GM21786 (cell line): ENCODE data around the gene P2RY2.

Source experiments
- ATAC-seq: cut with Tn5 transposase; IDR thresholded peaks from one replicate; pipeline ENCODE4 v1.9.1; 2021; ENCODE audit not compliant: unreplicated experiment

P2RY2 gene

GRCh38 chr11:73218106-73218829 is at the start of gene P2RY2:
Gene P2RY2 (plus strand): TSS chr11:73218281. CDS start chr11:73234160, 15,879 bp downstream.
- no peak for ATAC-seq

GRCh38 chr11:73168925-73169579 is 49.0 kb upstream of the P2RY2 start:
- no peak for ATAC-seq

DNA sequence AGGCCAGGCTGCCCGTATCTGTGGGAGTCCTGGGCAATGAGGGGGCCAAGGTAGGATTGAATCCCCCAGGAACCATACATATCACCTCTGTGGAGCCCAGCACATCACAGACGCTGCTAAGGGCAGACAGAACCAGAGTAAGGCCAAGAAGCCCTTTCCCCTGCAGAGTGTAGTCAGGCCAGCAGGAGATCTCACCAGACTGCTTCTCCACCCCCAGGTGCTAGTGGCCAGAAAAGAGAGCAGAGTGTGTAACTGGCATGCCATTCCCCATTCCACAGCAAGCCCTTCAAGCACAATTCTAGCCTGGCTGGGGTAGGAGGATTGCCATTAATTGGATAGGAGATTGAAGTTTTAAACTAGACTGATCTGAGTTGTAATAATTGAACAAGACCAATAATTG is 47.9 kb upstream of the P2RY2 start:
- ATAC-seq: no peak

- ATAC-seq: no peak
Observed at GRCh38 chr11:73171436-73172161, 46.5 kb upstream of the P2RY2 start.

DNA sequence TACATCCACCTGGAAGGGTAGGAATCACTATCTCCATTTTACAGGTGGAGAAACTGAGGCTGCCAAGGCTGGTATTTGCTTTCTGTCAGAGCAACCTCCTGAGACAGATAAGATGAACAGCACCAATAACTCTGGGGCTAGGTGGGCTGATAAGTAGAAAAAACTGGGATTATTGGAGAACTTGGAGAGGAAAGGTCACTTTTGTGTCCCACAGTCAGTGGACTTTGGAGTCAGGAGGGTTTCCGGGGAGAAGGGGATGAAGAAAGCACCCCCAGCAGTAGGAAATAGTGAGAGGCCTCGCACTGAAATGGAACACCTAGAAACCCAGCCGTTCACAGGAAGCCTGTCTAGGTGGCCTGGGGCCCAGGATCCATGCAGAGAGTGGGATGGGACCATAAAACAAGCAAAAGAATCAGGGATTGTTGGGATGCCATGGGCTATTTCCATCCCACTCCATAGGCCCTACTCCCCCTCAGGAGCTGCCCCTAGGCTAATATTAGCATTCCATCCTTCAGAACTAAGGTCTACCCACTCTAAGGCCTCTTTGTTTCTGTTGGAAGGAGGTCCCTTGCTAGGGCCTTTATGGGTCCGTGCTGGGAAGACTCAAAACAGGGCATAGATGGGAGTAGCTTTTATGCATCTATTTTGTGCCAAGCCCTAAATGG is 45.0 kb upstream of the P2RY2 start:
- ATAC-seq: no peak

- no peak for ATAC-seq
Observed at GRCh38 chr11:73173755-73174494, 44.2 kb upstream of the P2RY2 start.

- no peak for ATAC-seq
Observed at GRCh38 chr11:73174495-73174791, 43.6 kb upstream of the P2RY2 start.

DNA sequence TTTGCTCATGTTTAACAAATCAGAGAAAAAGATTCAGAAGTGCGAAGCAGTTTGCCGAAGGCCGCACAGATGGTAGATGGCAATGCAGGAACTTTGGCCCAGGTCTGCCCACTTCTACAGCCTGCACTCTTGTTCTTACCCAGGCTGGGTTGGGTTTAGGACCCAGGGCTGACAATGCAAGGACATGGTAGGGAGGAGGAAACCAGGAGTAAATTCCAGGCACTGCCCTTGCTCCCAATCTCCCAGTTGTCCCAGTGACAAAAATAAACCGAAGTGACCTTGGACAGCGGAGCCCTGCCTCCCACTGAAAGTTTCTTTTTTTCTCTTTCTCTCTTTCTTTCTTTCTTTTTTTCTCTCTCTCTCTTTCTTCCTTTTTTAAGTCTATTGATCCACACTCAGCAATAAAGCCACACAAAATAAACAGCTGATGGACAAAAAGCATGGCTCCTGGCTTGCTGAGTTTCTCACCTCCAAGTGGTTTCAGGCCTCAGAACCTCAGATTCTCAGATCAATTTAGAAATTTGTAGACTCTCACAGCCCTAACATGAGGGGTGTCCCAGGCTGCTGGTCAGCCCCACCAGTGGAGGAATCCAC is 42.4 kb upstream of the P2RY2 start:
- no peak for ATAC-seq

- ATAC-seq: no peak
Observed at GRCh38 chr11:73176145-73176873, 41.8 kb upstream of the P2RY2 start.

- ATAC-seq: no peak
Observed at GRCh38 chr11:73176874-73177155, 41.3 kb upstream of the P2RY2 start.

DNA sequence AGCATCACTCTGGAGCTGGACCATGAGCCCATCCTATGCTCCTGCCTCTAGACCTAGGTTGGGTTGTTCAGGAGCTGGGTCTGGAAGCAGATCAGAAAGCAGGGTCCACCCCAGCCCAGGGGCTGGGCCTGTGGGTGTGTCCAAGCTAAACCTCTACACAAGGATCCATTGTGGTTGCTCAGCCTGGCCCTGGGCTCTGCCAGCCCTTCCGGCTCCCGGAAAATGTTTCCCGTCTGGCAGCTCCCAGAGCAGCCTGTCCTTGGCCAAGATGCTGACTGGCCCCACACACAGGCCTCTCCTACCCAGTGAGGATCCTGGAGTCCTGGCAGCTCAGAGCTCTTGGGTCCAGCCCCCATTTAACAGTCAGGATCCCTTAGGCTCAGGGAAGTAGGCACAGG is 40.7 kb upstream of the P2RY2 start:
- ATAC-seq: no peak

- ATAC-seq: peak; percentile 57
Observed at GRCh38 chr11:73177778-73178539, 40.1 kb upstream of the P2RY2 start.

GRCh38 chr11:73178681-73179080 is 39.4 kb upstream of the P2RY2 start:
- no peak for ATAC-seq

GRCh38 chr11:73182824-73183321 is 35.2 kb upstream of the P2RY2 start:
- no peak for ATAC-seq

GRCh38 chr11:73184953-73185671 is 33.0 kb upstream of the P2RY2 start:
- no peak for ATAC-seq

GRCh38 chr11:73185680-73186293 is 32.3 kb upstream of the P2RY2 start:
- no peak for ATAC-seq

- ATAC-seq: no peak
Observed at GRCh38 chr11:73186294-73186850, 31.7 kb upstream of the P2RY2 start.

GRCh38 chr11:73186886-73187285 is 31.2 kb upstream of the P2RY2 start:
- no peak for ATAC-seq
